Fibroblast of mammary gland (primary cell): ENCODE measurements around the gene GLRX3.

Experiments
- DNase-seq: peaks from one replicate; pipeline ENCODE4 v3.0.0-alpha.2; 2010; ENCODE audit warnings: low read depth
- H3K4me3 ChIP-seq: 2 replicates; pipeline ENCODE4 v1.5.1; 2011; ENCODE audit warnings: low read depth, mild to moderate bottlenecking, low read length, moderate library complexity; ENCODE audit not compliant: control insufficient read depth
- TF ChIP-seq, protein P1 (sequence below): conservative IDR thresholded peaks from 2 replicates; pipeline ENCODE4 v1.5.1; 2011; ENCODE audit warnings: low read depth, low read length, inconsistent platforms; ENCODE audit not compliant: control insufficient read depth, insufficient read depth

The GLRX3 gene

DNA sequence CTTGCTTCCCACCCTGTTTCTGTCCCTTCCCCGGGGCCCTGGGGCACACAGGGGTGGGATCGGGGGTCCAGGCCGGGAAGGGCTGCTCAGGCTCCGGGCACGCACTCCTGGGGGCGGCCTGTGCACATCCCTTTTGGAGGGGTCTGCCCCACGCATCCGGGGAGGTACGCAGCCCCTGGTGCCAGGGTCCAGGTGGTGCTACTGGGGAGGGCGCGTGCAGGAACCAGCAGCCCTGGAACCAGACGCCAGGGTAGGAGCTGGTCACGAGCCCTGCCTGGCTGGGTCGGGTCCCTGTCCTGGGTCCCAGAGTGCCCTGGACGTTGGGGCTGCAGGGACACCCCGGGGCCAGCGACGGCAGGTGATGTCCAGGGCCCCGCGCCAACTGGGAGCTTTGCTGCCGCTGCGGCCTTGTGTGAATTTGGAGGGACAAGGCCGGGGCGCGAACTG is 53.4 kb downstream of the GLRX3 start:
- TF ChIP-seq, protein P1, sequence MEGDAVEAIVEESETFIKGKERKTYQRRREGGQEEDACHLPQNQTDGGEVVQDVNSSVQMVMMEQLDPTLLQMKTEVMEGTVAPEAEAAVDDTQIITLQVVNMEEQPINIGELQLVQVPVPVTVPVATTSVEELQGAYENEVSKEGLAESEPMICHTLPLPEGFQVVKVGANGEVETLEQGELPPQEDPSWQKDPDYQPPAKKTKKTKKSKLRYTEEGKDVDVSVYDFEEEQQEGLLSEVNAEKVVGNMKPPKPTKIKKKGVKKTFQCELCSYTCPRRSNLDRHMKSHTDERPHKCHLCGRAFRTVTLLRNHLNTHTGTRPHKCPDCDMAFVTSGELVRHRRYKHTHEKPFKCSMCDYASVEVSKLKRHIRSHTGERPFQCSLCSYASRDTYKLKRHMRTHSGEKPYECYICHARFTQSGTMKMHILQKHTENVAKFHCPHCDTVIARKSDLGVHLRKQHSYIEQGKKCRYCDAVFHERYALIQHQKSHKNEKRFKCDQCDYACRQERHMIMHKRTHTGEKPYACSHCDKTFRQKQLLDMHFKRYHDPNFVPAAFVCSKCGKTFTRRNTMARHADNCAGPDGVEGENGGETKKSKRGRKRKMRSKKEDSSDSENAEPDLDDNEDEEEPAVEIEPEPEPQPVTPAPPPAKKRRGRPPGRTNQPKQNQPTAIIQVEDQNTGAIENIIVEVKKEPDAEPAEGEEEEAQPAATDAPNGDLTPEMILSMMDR: no peak
- no peak overlapping the region for H3K4me3 ChIP-seq
- DNase-seq: no peak

DNA sequence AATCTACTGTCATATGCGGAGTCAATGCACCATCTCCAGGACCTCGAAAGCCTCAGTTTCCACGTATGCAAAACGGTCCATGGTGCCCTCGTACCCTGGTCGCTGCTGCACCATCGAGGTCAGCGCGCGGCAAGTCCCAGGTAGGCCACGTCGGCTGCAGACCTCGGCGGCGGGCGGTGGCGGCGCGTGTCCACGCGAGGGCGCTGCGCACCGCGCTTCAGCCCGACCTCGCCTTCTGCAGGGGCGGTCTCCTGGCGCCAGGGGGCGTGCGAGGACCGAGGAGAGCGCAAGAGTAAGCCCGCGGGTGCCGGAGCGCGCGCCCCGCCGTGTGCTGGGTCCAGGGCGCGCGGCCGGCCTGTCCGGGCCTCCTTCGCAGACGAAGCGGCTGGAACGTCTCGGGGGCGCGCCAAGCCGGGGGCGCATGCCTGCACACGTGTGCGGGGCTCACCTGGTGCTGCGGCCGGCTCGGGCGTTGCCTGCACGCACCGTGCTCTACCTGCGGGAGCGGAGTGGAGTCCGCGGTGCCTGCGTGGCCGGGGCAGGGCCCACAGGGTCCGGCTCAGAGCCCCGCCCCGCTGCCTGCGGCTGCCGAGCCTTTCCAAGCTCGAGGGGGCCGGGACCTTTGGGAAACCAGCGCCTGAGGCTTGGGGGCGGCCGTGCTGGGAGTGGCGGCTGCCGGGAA is 54.0 kb downstream of the GLRX3 start:
- peak overlapping the region; percentile 41 for H3K4me3 ChIP-seq
- TF ChIP-seq, protein P1: peak; percentile 49
- DNase-seq: peak; percentile 80

DNA sequence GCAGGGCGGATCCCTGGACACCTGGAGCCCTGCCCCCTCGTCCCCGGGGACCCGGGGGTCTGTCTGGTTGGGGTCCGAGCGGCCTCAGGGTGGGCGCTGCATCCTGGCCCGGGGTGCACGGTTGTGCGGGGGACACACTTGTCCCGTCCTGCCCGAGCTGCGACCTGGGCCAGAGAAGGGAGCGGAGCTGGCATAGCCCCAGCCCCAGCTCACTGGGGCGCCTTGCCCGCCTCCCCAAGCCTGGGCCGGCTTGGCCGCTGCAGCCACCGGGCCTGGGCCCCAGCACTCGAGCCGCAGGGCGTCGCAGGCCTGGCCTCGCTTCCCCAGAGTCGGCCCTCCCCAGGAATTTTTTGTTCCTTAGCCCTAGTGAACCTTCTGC is 54.5 kb downstream of the GLRX3 start:
- H3K4me3 ChIP-seq: peak overlapping the region; percentile 41
- TF ChIP-seq, protein P1: no peak
- DNase-seq: no peak

DNA sequence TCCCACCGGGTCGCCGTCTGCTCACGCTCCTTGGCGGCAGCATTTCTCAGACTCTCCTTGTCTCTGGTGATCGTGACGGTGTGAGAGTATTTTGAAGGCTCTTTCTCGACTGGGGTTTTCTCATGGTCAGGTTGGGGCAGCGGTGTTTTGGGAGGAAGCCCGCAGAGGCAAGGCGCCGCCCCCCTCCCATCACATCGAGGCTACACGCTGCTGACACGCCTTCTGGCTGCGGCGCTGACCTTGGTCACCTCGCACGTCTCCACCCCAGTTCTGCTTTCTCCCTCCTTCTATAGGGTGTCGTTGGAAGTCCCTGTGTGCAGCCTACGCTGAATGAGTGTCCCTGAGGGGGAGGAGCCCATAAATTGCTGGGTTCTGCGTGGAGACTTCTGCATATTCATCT is 55.2 kb downstream of the GLRX3 start:
- TF ChIP-seq, protein P1: no peak
- H3K4me3 ChIP-seq: no peak overlapping the region
- DNase-seq: no peak

DNA sequence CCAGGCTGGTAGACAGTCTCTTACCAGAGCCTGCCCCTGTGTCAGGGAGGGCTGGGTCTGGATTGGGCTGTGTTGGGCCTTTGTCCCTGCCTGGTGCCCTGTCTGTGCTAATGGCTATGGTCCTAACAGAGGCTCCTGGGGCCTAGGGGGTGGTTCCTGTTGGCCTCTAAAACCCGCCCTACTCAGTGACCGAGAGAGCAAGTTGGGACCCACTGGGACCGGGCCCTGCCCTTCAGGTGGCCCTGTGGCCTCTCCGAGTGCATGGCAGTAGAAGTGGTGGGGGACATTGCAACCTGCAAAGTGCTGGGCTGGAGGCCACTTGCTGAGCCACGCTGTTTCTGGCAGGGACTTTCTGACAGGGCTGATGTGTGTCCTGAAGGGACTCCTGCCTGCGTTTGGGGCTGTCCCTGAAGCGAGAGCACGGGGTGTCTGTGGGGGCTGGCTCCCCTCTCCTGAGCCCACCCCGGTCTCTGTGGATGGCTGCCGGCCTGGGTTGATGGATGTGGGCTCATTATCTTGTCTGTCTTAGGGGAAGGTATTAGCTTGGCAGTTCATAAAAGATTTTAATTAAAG is 56.2 kb downstream of the GLRX3 start:
- no peak overlapping the region for H3K4me3 ChIP-seq
- DNase-seq: no peak
- TF ChIP-seq, protein P1: no peak

DNA sequence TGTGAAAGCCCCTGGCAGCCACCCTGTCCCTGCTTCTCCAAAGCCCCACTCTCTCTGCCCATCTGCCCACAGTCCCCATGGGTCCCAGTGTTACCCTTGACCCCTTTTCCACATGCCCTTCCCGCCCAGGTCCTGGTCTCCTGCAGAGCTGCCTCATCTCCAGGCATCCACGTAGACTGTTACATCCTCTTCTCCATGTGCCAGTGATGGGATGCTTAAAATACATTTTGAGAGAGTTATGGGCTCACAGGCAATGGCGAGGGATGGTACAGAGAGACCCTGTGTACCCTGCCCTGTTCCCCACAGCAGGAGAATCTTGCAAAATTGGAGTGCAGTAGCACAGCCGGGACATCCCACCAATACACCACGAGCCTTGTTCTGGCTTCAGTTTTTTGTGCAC is 56.8 kb downstream of the GLRX3 start:
- DNase-seq: no peak
- TF ChIP-seq, protein P1: no peak
- H3K4me3 ChIP-seq: no peak overlapping the region
